Activated T-cell treated with anti-CD3 and anti-CD28 coated beads, Interleukin-2, amount 50 U/mL, for 4 hours (primary cell): ENCODE results near the gene PPP1CC. TPM values are rescaled to one million over a fixed set of nuclear protein-coding genes. Genes with fewer than 3 reads are reported as not detected.
A peak's percentile ranks its signal among the peaks of the same experiment; 100 is the strongest.

Experiments used
- ATAC-seq, 2 donors: fragments of 200-7000 bp; cut with Tn5 transposase; one replicate each; pipeline ENCODE4 v1.10.0; 2021
- DNase-seq: peaks from one replicate; pipeline ENCODE4 v3.0.0-alpha.2; 2020
- H3K27me3 Mint-ChIP-seq: one replicate; pipeline ENCODE4 v1.8.0; 2021; ENCODE audit warnings: low read depth, mixed read lengths
- H3K36me3 Mint-ChIP-seq: one replicate; pipeline ENCODE4 v1.8.0; 2022; ENCODE audit warnings: mixed read lengths; ENCODE audit not compliant: insufficient read depth
- H3K4me1 Mint-ChIP-seq: one replicate; pipeline ENCODE4 v1.8.0; 2021; ENCODE audit warnings: low read depth, mixed read lengths
- H3K4me3 Mint-ChIP-seq: one replicate; pipeline ENCODE4 v1.8.0; 2021; ENCODE audit warnings: mild to moderate bottlenecking, moderate library complexity, mixed read lengths
- H3K9me3 Mint-ChIP-seq: one replicate; pipeline ENCODE4 v1.8.0; 2021; ENCODE audit warnings: mixed read lengths
- total RNA-seq, 3 donors: library from RNA; stranded (reverse); gene quantifications; one replicate each; pipeline ENCODE4 v1.2.1, GENCODE V29; 2021

The PPP1CC gene
- total RNA-seq: 100 to 1,000 TPM; 345 to 413 (median 354) TPM

DNA sequence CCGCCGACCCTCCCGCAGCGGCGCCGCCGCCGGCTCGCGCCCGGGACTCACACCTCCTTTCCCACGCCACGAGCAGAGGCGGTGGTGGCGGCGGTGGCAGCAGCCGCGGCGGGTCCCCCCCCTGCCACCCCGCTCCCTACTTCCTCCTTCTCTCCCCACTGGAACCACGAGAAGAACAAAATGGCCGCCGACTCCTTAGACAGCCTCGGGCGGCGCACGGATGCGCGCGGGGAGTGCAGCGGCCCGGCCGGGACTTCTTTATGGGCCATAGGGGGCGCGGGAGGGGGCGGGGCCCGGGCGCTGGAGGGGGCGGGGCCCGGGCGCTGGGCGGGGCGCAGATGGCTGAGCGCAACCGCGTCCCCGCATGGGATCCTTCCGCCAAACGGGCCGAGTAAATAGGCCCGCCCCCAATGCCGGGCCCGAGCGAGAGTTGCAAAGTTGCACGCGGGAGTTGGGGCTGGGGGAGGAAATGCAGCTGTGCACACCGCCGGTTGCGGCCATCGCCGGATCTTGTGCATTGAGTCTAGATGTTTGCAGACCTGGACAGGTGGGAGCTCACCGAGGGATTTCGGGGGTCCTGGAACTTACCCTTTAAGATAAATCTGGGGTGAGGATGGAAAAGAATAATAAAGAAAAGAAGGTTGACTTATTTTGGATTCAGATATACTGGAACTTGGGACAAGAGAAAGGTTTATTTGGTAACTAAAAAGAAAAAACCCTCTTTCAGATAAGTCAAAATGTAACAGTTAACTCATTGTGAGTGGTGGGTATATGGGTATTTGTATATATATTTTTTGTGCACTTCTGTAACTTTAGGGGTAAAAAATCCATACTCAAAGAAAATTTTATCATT is at the start of gene PPP1CC:
PPP1CC (minus strand) TSS at position 174 of the 853 bp plus-strand sequence. CDS start 184 bp downstream, outside the sequence.
- Mint-ChIP-seq H3K4me1 (peaks cover 41% of the 10 kb centered on the region), H3K9me3 (no peaks in the 10 kb centered on the region)
- ATAC-seq: peak; percentile 86 to 91

DNA sequence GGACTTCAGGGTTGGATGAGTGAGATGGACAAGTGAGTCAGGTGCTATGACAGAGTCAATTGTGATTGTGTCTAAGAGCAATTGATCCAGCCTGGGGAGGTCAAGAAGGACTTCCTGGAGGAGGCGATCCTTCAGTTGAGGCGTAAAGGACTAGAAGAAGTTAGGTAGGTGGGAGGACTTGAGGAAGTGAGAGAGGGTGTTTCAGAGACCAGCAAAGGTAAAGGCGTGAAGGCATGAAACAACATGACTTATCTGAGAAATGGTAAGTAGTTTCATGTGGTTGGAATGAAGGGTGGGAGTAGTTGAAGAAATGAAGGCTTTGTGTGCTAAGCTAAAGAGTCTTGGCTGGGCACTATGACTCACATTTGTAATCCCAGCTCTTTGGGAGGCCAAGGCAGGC is 48.9 kb upstream of the PPP1CC start:
- ATAC-seq: peak; percentile 56 to 60
- no peak overlapping the region for H3K4me3 Mint-ChIP-seq

More for the DNA sequence above, at the start of gene PPP1CC:
- Mint-ChIP-seq H3K4me3 (peak within 1 kb of the TSS; percentile 100), H3K36me3 (peaks cover 22% of the 10 kb centered on the region), H3K27me3 (no peaks in the 10 kb centered on the region)
- DNase-seq: peak; percentile 89

DNA sequence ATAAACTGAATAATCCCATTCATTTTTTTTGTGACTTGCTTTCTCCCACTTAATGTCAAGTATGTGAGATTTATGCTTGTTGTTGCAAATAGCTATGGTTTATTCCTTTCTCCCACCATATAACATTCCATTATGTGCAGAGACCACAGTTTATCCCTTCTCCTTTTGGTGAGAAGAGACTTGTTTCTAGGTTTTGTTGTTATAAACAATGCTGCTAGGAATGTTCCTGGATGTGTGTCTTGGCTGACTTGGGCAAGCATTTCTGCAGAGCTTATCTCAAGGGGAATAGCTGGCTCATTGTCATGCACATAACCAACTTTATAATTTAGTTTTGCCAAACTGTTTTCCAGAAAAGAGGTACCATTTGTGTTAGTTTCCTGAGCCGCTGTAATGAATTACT is 47.6 kb upstream of the PPP1CC start:
- Mint-ChIP-seq H3K27me3 (no peaks in the 10 kb centered on the region), H3K4me1 (peaks cover 7% of the 10 kb centered on the region)

More for the DNA sequence above, 48.9 kb upstream of the PPP1CC start:
- Mint-ChIP-seq H3K9me3 (no peaks in the 10 kb centered on the region), H3K36me3 (no peaks in the 10 kb centered on the region), H3K27me3 (no peaks in the 10 kb centered on the region), H3K4me1 (peaks cover 7% of the 10 kb centered on the region)
- DNase-seq: no peak

DNA sequence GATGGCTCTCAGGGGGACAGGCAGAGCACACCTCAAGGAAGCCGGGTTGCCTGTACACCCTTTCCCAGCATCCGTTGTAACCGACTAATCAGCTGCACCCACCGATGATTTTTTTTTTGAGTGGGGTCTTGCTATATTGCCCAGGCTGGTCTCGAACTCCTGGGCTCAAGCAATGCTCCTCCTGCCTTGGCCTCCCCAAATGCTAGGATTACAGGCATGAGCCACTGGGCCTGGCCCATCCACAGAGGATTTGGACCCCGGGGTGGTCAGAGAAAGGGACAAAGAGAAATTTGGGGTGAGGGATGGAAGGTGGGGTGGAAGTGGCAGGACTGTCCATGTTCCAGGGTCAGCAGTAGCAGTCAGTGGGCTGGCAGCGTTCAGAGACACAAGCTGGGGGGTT is 43.3 kb upstream of the PPP1CC start:
- H3K9me3 Mint-ChIP-seq: no peaks in the 10 kb centered on the region
- ATAC-seq: no peak
- no peaks in the 10 kb centered on the region for H3K36me3 Mint-ChIP-seq
- H3K4me1 Mint-ChIP-seq: peaks cover 11% of the 10 kb centered on the region
- H3K27me3 Mint-ChIP-seq: no peaks in the 10 kb centered on the region
- no peak for DNase-seq
- H3K4me3 Mint-ChIP-seq: no peak overlapping the region

More for the DNA sequence above, 47.6 kb upstream of the PPP1CC start:
- Mint-ChIP-seq H3K9me3 (no peaks in the 10 kb centered on the region), H3K4me3 (no peak overlapping the region), H3K36me3 (no peaks in the 10 kb centered on the region)
- no peak for DNase-seq
- ATAC-seq: no peak

DNA sequence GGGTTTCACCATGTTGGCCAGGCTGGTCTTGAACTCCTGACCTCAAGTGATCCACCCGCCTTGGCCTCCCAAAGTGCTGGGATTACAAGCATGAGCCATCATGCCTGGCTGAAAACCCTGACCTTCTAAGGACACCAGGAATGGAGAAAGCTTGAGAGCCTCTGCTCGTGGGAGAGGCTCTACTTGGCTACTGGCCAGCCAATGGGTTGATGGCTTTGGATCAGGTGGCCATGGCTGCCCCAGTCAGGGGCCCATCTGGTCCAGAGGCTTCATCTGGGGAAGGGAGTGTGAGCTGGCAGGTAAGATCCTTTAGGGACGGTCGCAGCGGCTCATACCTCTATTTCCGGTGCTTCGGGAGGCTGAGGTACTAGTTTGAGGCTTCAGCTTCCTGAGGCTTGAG is 42.5 kb upstream of the PPP1CC start:
- H3K27me3 Mint-ChIP-seq: no peaks in the 10 kb centered on the region
- DNase-seq (no peak), ATAC-seq (no peak)
- no peak overlapping the region for H3K4me3 Mint-ChIP-seq
- H3K4me1 Mint-ChIP-seq: peaks cover 17% of the 10 kb centered on the region
- H3K9me3 Mint-ChIP-seq: no peaks in the 10 kb centered on the region
- no peaks in the 10 kb centered on the region for H3K36me3 Mint-ChIP-seq

DNA sequence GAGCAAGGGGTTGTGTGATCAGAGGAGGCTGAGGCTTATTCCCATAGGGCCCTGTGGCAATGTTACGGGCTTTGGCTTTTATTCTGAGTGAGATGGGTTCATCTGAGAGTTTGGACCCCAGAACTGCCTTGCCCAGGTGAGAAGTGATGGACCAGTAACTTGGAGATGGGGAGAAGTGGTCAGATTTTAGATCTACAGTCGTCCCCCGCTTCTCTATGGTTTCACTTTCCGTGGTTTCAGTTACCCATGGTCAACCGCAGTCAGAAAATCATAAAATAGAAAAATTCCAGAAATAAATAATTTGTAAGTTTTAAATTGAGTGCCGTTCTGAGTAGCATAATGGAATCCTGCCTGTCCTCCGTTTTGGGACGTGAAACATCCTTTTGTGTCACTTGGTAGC is 40.2 kb upstream of the PPP1CC start:
- DNase-seq (no peak), ATAC-seq (no peak)
- H3K27me3 Mint-ChIP-seq: no peaks in the 10 kb centered on the region
- H3K4me3 Mint-ChIP-seq: no peak overlapping the region
- no peaks in the 10 kb centered on the region for H3K9me3 Mint-ChIP-seq
- H3K4me1 Mint-ChIP-seq: peaks cover 40% of the 10 kb centered on the region
- no peaks in the 10 kb centered on the region for H3K36me3 Mint-ChIP-seq

DNA sequence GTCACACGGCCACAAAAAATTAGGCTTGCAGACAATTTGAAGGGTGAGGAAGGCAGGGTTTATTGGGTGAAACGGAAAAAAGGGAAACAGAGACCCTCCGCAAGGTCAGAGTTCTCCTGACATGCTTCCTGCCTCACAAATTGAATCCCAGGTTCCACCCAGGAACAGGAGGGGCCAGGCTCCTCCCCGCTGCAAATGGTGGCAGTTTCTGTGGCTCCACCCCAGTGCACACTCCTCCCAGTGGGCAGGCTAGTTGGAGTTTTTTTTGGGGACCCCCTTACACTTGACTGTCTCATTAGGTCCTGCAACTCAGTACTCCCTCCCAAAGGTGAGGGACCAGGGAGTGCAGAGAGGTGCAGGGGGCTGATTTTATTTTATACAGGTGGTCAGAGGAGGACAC is 39.4 kb upstream of the PPP1CC start:
- H3K4me3 Mint-ChIP-seq: no peak overlapping the region
- H3K4me1 Mint-ChIP-seq: peaks cover 47% of the 10 kb centered on the region

DNA sequence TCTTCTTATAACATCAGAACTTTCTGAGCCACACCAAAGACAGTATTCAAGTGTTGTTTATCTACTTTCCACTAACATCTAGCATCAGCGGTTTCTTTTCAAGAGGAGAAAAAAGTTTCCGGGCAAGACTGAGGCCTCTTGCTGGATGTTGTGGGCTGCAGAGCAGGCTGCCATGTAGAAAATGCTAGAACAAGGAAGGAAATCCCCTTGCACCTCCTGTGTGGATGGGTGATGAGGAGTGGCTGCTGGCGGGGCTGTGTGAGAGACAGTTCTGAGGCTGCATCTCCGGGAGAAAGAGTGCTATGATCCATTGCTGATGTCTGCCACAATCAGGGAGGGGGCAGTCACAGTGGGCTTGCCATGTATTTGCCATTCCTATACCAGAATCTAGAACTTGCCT is 37.8 kb upstream of the PPP1CC start:
- no peaks in the 10 kb centered on the region for H3K36me3 Mint-ChIP-seq
- no peaks in the 10 kb centered on the region for H3K27me3 Mint-ChIP-seq
- ATAC-seq: peak; percentile 53 to 59
- H3K4me3 Mint-ChIP-seq: peak overlapping the region; percentile 31
- H3K9me3 Mint-ChIP-seq: no peaks in the 10 kb centered on the region
- DNase-seq: peak; percentile 15
- H3K4me1 Mint-ChIP-seq: peaks cover 63% of the 10 kb centered on the region

More for the DNA sequence above, 39.4 kb upstream of the PPP1CC start:
- DNase-seq (no peak), ATAC-seq (no peak)
- Mint-ChIP-seq H3K36me3 (no peaks in the 10 kb centered on the region), H3K9me3 (no peaks in the 10 kb centered on the region), H3K27me3 (no peaks in the 10 kb centered on the region)

DNA sequence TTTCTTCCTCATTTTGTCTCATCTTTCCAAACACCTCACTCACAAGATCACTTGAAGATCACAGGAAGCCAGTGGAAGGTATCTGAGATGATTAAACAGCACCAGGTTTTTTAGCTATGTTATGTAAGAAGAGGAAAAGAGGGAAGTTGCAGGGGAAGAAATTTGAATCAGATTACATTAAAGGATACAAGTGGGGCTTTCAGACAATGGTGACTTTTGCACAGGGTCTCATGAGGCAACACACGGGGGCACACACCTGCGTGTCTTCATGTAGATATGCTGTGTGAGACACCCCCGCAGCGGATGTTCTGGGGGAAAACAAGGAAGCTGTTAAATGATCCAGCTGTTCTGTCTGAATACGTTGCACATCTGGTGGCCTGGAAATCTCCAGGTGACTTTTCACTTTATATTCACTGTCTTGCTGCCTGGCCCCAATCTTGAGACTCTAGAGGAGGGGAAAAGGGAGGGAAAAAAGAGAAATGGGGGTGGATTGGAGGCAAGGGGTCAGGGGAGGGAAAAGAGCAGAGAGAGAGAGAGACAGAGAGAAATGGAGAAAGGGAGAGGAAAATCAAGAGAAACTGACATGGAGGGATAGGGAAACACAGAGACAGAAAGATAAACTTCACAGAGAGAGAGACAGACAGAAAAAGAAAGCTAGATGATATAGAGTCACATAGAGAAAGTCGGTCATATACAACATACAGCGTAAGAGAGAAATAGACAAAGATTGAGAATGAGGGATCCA is 36.3 kb upstream of the PPP1CC start:
- DNase-seq: no peak
- Mint-ChIP-seq H3K4me1 (peaks cover 68% of the 10 kb centered on the region), H3K36me3 (no peaks in the 10 kb centered on the region), H3K4me3 (peak overlapping the region; percentile 44), H3K9me3 (no peaks in the 10 kb centered on the region), H3K27me3 (no peaks in the 10 kb centered on the region)
- no peak for ATAC-seq

DNA sequence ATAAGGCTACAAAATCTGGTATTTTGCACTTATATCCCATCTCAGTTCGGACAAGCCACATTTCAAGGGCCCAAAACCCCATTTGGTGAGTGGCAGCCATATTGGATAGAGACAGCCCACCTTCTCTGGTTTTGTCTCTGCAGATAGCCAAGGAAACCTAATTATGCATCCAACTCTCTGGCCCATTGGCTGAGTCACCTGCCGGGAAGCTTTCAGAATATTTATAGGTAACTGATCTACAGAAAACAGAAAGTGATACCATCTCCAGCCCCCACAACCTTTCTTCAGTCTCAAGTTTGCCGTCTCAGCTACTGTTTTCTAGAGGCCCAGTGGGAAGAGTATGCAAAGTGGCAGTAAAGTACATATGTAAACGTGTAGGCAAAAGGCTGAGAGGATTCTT is 33.7 kb upstream of the PPP1CC start:
- no peaks in the 10 kb centered on the region for H3K27me3 Mint-ChIP-seq
- H3K4me1 Mint-ChIP-seq: peaks cover 72% of the 10 kb centered on the region
- DNase-seq: peak; percentile 15
- no peaks in the 10 kb centered on the region for H3K9me3 Mint-ChIP-seq
- peak; percentile 84 to 89 for ATAC-seq
- no peaks in the 10 kb centered on the region for H3K36me3 Mint-ChIP-seq
- peak overlapping the region; percentile 14 for H3K4me3 Mint-ChIP-seq

DNA sequence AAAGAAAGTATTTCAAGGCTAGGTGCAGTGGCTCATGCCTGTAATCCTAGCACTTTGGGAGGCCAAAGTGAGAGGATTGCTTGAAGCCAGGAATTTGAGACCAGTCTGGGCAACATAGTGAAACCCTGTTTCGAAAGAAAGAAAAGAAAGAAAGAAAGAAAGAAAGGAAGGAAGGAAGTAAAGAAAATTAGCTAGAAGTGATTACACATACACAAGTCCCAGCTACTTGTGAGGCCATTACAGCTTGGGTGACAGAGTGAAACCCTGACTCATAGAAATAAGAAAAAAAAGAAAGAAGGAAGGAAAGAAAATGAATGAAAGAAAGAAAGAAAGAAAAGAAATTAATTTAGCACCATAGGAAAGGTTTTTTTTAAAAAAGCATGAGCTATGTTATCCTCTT is 33.3 kb upstream of the PPP1CC start:
- no peaks in the 10 kb centered on the region for H3K36me3 Mint-ChIP-seq
- H3K9me3 Mint-ChIP-seq: no peaks in the 10 kb centered on the region
- H3K27me3 Mint-ChIP-seq: no peaks in the 10 kb centered on the region
- H3K4me3 Mint-ChIP-seq: peak overlapping the region; percentile 16
- DNase-seq (no peak), ATAC-seq (peak in 1 of 2 donors; percentile 34)
- peaks cover 73% of the 10 kb centered on the region for H3K4me1 Mint-ChIP-seq

DNA sequence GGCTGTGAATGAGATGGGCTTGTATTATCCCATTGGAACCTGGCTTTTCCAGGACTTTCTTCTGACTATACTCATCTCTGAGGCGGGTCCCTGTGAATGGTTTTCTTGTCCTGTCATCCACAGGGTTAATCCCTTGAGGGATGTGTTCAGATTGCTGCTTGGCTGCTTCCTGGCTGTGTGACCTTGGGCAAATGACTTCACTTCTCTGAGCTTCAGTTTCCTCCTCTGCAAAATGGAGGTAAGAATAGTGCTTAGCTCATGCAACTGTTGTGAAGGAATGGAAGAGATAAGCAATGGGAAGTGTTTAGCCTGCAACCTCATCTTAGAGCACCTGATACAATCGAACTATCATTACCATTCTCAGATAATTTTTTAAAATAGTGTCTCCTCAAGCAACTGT is 32.1 kb upstream of the PPP1CC start:
- no peak for ATAC-seq
- Mint-ChIP-seq H3K4me3 (no peak overlapping the region), H3K27me3 (no peaks in the 10 kb centered on the region), H3K9me3 (no peaks in the 10 kb centered on the region), H3K4me1 (peaks cover 62% of the 10 kb centered on the region), H3K36me3 (no peaks in the 10 kb centered on the region)
- DNase-seq: no peak

DNA sequence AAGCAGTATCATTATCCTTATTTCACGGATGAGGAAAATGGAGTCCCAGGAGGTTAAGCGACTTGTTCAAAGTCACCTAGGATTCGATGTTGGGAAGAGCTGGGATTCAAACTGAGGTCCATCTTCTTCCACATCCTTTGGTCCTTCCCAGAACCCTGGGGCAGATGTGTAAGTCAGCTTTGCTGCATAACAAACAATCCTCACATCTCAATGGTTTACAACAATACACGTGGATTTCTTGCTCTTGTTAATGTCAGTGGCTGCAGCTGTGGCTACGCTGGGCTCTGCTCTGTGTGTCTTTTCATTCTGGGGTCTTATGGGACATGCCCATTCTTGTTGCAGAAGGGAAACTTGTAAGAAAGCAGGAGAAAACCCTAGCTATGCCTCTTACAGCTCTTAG is 26.3 kb upstream of the PPP1CC start:
- H3K9me3 Mint-ChIP-seq: no peaks in the 10 kb centered on the region
- peaks cover 15% of the 10 kb centered on the region for H3K4me1 Mint-ChIP-seq
- no peaks in the 10 kb centered on the region for H3K27me3 Mint-ChIP-seq
- DNase-seq (no peak), ATAC-seq (no peak)
- no peaks in the 10 kb centered on the region for H3K36me3 Mint-ChIP-seq
- no peak overlapping the region for H3K4me3 Mint-ChIP-seq

DNA sequence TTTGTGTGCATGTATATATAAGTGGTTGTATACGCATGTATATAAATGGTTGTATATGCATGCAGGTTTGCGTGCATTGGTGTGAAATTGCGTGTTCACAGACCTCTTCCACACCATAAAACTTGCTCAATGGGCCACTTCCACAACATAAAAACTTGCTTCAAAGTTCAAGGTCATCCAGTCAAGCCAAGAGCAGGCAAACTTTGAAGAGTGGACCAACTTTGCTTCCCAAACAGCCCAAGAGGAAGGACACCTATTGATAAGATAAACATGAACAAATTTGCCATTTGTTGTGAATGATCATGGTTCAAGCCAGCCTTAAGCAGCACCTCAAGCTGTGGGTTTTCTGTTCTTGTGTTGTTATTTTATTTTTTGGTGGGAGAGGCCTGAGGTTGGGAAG is 25.2 kb upstream of the PPP1CC start:
- DNase-seq: no peak
- peaks cover 15% of the 10 kb centered on the region for H3K4me1 Mint-ChIP-seq
- H3K36me3 Mint-ChIP-seq: no peaks in the 10 kb centered on the region
- no peak for ATAC-seq
- H3K9me3 Mint-ChIP-seq: no peaks in the 10 kb centered on the region
- no peaks in the 10 kb centered on the region for H3K27me3 Mint-ChIP-seq
- no peak overlapping the region for H3K4me3 Mint-ChIP-seq
